ENCODE data around the gene DPP3.

DNA sequence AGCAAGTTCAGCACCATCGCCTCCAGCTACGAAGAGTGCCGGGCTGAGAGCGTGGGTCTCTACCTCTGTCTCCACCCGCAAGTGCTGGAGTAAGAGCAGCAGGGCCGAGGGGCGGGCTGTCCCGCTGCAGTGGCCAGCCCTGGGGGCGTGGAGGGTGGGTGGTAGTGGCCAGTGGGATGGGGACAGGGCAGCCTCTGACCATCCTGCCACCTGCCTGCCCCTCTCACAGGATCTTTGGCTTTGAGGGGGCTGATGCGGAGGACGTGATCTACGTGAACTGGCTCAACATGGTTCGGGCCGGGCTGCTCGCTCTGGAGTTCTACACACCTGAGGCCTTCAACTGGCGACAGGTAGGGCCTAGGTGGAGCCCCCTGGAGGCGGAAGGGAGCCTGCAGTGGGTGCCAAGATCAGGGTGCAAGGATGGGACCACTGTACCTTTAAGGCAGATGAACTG lies 15.2 kb downstream of the DPP3 start:
- TF ChIP-seq, protein P1, sequence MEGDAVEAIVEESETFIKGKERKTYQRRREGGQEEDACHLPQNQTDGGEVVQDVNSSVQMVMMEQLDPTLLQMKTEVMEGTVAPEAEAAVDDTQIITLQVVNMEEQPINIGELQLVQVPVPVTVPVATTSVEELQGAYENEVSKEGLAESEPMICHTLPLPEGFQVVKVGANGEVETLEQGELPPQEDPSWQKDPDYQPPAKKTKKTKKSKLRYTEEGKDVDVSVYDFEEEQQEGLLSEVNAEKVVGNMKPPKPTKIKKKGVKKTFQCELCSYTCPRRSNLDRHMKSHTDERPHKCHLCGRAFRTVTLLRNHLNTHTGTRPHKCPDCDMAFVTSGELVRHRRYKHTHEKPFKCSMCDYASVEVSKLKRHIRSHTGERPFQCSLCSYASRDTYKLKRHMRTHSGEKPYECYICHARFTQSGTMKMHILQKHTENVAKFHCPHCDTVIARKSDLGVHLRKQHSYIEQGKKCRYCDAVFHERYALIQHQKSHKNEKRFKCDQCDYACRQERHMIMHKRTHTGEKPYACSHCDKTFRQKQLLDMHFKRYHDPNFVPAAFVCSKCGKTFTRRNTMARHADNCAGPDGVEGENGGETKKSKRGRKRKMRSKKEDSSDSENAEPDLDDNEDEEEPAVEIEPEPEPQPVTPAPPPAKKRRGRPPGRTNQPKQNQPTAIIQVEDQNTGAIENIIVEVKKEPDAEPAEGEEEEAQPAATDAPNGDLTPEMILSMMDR (IDR thresholded peaks at IDR 0.05): no peak
- no peak for TF ChIP-seq POLR2A (IDR thresholded peaks at IDR 0.05)

All from adrenal gland (tissue), 5 donors.